ENCODE results near the gene SH3BP2.

DNA sequence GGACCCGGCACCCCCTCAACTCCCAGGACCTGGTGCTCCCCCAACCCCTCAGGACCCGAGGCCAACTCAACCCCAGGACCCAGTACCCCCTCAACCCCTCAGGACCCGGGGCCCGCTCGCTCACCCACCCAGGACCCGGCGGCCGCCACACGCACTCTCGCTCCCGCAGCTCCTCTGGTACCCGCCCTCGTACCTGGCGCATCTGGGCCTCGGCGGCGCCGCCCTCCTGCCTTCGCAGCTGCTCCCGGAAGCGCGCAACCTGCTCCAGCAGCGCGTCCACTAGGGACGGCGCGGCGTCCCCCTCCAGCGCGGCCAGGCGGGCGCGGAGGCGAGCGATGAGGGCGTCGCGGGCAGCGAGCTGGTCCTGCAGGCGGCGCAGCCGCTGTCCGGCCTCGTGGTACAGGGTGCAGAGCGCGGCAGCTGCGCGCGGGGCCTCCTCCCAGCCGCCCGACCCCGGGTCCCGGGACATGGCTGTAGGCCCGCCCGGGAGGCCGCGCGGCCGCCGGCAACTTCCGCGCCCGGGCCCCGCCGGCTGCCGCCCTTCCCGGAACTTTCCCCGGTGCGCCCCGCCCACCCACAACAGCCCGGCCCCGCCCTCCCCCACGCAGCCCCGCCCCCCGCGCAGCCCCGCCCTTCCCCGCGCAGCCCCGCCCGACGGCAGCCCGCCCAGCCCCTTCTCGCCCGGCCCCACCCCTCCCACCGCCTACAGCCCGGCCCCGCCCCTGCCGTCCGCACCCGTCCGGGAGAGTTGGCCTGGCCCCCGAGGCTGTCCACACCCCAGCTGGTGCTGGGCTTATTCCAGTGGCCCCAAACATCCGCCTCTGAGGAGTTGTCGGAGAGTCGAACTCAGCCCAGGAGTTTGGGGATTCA, 36.8 kb upstream of the SH3BP2 start, which contains the start of gene TNIP2:
- TF ChIP-seq CTCF (IDR thresholded peaks at IDR 0.05; ENCODE audit: low read length): no peak
- no peak for TF ChIP-seq EZH2 (IDR thresholded peaks at IDR 0.05; ENCODE audit: borderline replicate concordance, low read length)
